Left lung (tissue), 10 donors: Measurements from ENCODE around the gene CTDNEP1. TPM values are rescaled to one million over a fixed set of nuclear protein-coding genes. Genes with fewer than 3 reads are reported as not detected.
"Not testable (repeated sequence)": the region's sequence is repeated elsewhere in the genome, so short reads cannot be mapped to it uniquely, and the experiment has no call there.

Source experiments
- ATAC-seq: fragments of 200-7000 bp; cut with Tn5 transposase; one replicate; pipeline ENCODE4 v1.9.1; 2020; ENCODE audit warnings: moderate library complexity
- DNase-seq, 4 donors: peaks; one replicate each; pipeline ENCODE4 v3.0.0-alpha.2; 2013 to 2020
- H3K27ac ChIP-seq, 2 donors: fragments of 200-600 bp; sonication (generic) in 1 of 2; one replicate each; pipeline versions ENCODE4 v1.5.0 to v1.8.0; 2020 to 2021
- H3K27me3 ChIP-seq, 2 donors: fragments of 200-600 bp; sonication (generic) in 1 of 2; one replicate each; pipeline versions ENCODE4 v1.5.0 to v1.8.0; 2020 to 2021
- H3K36me3 ChIP-seq, 2 donors: fragments of 200-600 bp; sonication (generic) in 1 of 2; one replicate each; pipeline versions ENCODE4 v1.5.0 to v1.8.0; 2020 to 2021
- H3K4me1 ChIP-seq, 2 donors: fragments of 200-600 bp; one replicate each; pipeline ENCODE4 v1.8.0; 2021
- H3K4me3 ChIP-seq, 2 donors: fragments of 200-600 bp; sonication (generic) in 1 of 2; one replicate each; pipeline versions ENCODE4 v1.5.0 to v1.8.0; 2020 to 2021; ENCODE audit warnings: mild to moderate bottlenecking in 1 of 2
- H3K9me3 ChIP-seq, 2 donors: fragments of 200-600 bp; sonication (generic) in 1 of 2; one replicate each; pipeline versions ENCODE4 v1.5.0 to v1.8.0; 2020 to 2021
- intact Hi-C, 2 donors: fragments of 100-400 bp; cut with DNase I; formaldehyde crosslinking; loops; one replicate each; pipeline versions ENCODE4 v1.11.2 to v1.14.2; 2022
- polyA plus RNA-seq, 6 donors: library from polyadenylated mRNA; unstranded; fragments of 120-200 nt; gene quantifications; one replicate each; pipeline ENCODE4 v1.2.1, GENCODE V29; 2013; ENCODE audit not compliant: insufficient read length in 6 of 6
- total RNA-seq, 2 donors: library from RNA; stranded (reverse); fragmentation: NEBNext Ultra II Directional; extraction: Animal tissue kit (Norgen Biotek cat#: 25700); gene quantifications; one replicate each; pipeline ENCODE4 v1.2.1, GENCODE V29; 2021
- TF ChIP-seq, protein P1 (sequence below), 2 donors: fragments of 200-600 bp; sonication (generic) in 1 of 2; IDR thresholded peaks; one replicate each; pipeline versions ENCODE4 v1.5.0 to v1.8.0; 2021; ENCODE audit warnings: antibody characterized with exemption in 2 of 2
- donor health status: DM: no; HTN: yes; CAD: no.
- donor health status: DM: no; HTN: no; CAD: no.

Gene CTDNEP1
- total and polyA plus RNA-seq, 8 donors, result 133 to 171 (median 146) TPM

DNA sequence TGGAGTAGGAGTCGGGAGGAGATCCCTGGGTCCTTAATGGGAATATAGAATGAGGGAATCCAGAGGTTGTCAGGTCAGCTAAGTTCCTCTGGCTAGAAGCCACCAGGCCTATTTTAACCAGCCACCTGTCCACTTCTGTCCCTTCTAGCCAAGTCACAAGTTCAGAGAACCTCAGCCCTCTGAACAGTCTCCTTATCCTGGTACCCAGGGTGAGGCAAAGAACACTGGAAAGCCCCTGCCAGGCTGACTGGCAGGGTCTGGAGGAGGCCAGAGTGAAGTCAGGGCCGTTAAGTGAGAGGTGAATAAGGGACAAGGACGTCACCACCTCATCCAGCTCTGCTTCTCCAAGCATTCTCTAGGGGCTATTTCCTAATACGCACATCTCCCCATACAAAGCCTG, 2.7 kb downstream of the CTDNEP1 start:
- TF ChIP-seq, protein P1, sequence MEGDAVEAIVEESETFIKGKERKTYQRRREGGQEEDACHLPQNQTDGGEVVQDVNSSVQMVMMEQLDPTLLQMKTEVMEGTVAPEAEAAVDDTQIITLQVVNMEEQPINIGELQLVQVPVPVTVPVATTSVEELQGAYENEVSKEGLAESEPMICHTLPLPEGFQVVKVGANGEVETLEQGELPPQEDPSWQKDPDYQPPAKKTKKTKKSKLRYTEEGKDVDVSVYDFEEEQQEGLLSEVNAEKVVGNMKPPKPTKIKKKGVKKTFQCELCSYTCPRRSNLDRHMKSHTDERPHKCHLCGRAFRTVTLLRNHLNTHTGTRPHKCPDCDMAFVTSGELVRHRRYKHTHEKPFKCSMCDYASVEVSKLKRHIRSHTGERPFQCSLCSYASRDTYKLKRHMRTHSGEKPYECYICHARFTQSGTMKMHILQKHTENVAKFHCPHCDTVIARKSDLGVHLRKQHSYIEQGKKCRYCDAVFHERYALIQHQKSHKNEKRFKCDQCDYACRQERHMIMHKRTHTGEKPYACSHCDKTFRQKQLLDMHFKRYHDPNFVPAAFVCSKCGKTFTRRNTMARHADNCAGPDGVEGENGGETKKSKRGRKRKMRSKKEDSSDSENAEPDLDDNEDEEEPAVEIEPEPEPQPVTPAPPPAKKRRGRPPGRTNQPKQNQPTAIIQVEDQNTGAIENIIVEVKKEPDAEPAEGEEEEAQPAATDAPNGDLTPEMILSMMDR (IDR thresholded peaks at IDR 0.05), result no peak
- Histone ChIP-seq H3K36me3 (peaks cover 0 to 35% of the 10 kb centered on the region in 2 donors), H3K27me3 (no peaks in the 10 kb centered on the region), H3K27ac (no peak overlapping the region), H3K4me3 (no peak overlapping the region), H3K4me1 (peaks cover 18 to 52% of the 10 kb centered on the region in 2 donors), H3K9me3 (no peaks in the 10 kb centered on the region)
- DNase-seq (no peak), ATAC-seq (no peak)
- intact Hi-C loops, result no loop called here

DNA sequence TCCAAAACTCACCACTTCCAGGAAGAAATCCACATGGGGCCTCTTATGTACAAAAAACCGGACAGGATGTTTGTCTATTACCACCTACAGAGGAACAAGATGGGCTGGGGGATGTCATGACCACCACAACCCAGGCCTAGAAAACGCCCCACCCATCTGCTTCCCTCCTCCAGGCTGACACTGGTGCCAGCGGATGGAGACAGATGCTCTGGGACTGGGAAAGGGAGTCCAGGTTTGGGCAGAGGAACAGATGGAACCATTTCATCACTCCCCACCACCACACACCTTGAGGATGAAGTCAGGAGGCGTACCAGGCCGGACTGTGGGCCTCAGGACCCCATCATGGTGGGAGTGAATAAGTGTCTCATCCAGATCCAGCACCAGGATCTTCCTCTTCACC, 4.8 kb downstream of the CTDNEP1 start:
- Histone ChIP-seq H3K36me3 (peaks cover 0 to 37% of the 10 kb centered on the region in 2 donors), H3K9me3 (no peaks in the 10 kb centered on the region), H3K27ac (no peak overlapping the region), H3K4me1 (peaks cover 9 to 47% of the 10 kb centered on the region in 2 donors), H3K4me3 (no peak overlapping the region), H3K27me3 (no peaks in the 10 kb centered on the region)
- TF ChIP-seq, protein P1 (IDR thresholded peaks at IDR 0.05), result no peak
- intact Hi-C loops, result no loop called here
- DNase-seq (peak in 1 of 4 donors; percentile 4), ATAC-seq (no peak)

DNA sequence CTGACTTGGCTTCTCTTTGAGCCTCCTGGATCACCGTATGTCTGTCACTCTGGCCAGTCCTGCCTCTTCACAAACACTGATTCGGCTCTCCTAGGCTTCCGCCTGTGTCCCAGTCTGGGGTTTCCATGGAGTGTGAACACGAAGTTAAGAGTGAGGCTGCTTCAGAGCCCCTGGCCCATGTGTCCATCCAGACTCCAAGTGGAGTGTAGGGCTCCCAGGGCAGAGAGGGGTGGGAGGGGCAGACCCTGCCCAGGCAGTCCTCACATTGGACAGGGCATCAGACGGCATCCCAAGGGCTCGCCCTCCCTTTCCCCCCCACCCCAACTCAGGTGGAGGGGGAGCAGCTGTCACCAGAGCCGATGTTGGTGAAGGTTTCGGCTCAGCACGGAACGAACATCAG, 7.7 kb downstream of the CTDNEP1 start:
- H3K27me3 ChIP-seq, ATAC-seq, intact Hi-C loops, H3K9me3 ChIP-seq: not testable (repeated sequence)
- peak in 1 of 4 donors; percentile 41 for DNase-seq
- H3K36me3 ChIP-seq, result peaks cover 0 to 50% of the 10 kb centered on the region in 2 donors
- peak overlapping the region; percentile 96 to 97 for H3K27ac ChIP-seq
- peaks cover 17 to 47% of the 10 kb centered on the region in 2 donors for H3K4me1 ChIP-seq
- peak overlapping the region in 1 of 2 donors; percentile 99 for H3K4me3 ChIP-seq

GRCh38 chr17:7243453-7243729, 8.1 kb downstream of the CTDNEP1 start:
- TF ChIP-seq, protein P1 (IDR thresholded peaks at IDR 0.05), result no peak
- DNase-seq (no peak), ATAC-seq (no peak)
- H3K27me3 ChIP-seq, result no peaks in the 10 kb centered on the region
- H3K36me3 ChIP-seq, result peaks cover 0 to 50% of the 10 kb centered on the region in 2 donors
- H3K4me1 ChIP-seq, result peaks cover 17 to 43% of the 10 kb centered on the region in 2 donors
- intact Hi-C loops, result no loop called here
- peak overlapping the region; percentile 91 to 99 for H3K4me3 ChIP-seq
- no peaks in the 10 kb centered on the region for H3K9me3 ChIP-seq
- H3K27ac ChIP-seq, result peak overlapping the region; percentile 96 to 97

DNA sequence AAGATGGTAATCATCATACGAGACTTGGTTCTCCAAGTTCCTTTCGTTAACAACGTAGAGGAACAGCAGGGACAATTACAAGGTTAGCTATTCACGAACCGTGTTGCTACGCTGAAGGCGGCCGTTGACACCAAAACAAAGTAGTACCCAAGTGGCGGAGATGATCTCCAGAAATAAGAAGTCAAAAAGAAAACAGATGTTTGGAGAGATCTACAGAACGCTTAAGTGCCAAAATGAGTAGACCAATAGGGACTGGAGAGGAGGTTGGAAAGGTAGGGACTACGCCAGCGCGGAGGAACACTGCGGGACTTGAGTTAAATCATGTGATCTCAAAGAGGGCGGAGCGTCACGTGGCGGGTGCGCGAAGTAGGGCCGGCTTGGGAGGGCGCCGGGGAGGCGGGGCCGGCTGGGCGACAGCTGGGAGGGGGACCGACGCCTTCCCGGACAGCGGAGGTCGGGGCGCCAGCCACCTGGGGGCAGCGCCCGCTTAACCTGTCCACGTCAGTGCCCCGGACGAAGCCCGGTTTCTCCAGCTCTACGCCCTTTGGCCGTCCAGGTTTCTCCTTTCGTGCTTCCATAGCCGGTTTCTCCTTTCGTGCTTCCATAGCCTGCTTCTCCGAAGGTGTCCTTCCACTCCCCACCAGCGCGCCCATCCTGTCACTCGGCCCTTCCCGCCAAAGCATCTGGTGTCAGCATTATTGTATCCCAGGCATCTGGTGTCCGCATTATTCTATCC, 8.6 kb downstream of the CTDNEP1 start:
- Histone ChIP-seq H3K36me3 (peaks cover 0 to 50% of the 10 kb centered on the region in 2 donors), H3K27ac (peak overlapping the region; percentile 96 to 97), H3K27me3 (no peaks in the 10 kb centered on the region), H3K4me1 (peaks cover 17 to 38% of the 10 kb centered on the region in 2 donors), H3K4me3 (peak overlapping the region; percentile 91 to 99), H3K9me3 (no peaks in the 10 kb centered on the region)
- TF ChIP-seq, protein P1 (IDR thresholded peaks at IDR 0.05), result no peak
- DNase-seq, result peak; percentile 96 to 99 (median 96)
- peak; percentile 65 for ATAC-seq
- intact Hi-C loops, result no loop called here
